ENCODE data around the gene CLPTM1L. TPM values are rescaled to one million over a fixed set of nuclear protein-coding genes. Genes with fewer than 3 reads are reported as not detected.
"Not testable (repeated sequence)": the region's sequence is repeated elsewhere in the genome, so short reads cannot be mapped to it uniquely, and the experiment has no call there.

The CLPTM1L gene
- total and polyA plus RNA-seq, 2 donors from 2014 or later: 96.6 to 135 TPM

- H3K27me3 ChIP-seq (ENCODE audit: control insufficient read depth, insufficient read depth, low read length): no peaks in the 10 kb centered on the region
- no peaks in the 10 kb centered on the region for H3K4me1 ChIP-seq (ENCODE audit: control insufficient read depth in 2 of 3, insufficient read depth in 2 of 3, low read depth in 1 of 3, low read length in 3 of 3)
- no peak overlapping the region for H3K27ac ChIP-seq (ENCODE audit: low read depth in 2 of 2, low read length in 2 of 2)
- no peak overlapping the region for H3K9ac ChIP-seq (ENCODE audit: low read length in 3 of 3)
- FAIRE-seq (no peak), DNase-seq (peak in 1 of 5 donors; percentile 62)
- TF ChIP-seq CTCF (IDR thresholded peaks at IDR 0.05; ENCODE audit: borderline replicate concordance, extremely low read depth, insufficient read depth): no peak
- H3K4me3 ChIP-seq (ENCODE audit: low read length in 3 of 3): no peak overlapping the region
- intact Hi-C loops (cut with DNase I): no loop called here
- peaks cover 0 to 7% (median 0%) of the 10 kb centered on the region in 3 donors for H3K9me3 ChIP-seq (ENCODE audit: control insufficient read depth in 2 of 3, insufficient read depth in 1 of 3, low read length in 3 of 3)
- H3K36me3 ChIP-seq (ENCODE audit: control insufficient read depth in 2 of 3, insufficient read depth in 3 of 3, low read length in 3 of 3): no peaks in the 10 kb centered on the region
Observed at GRCh38 chr5:1277781-1278180, 67.1 kb downstream of the CLPTM1L start.

DNA sequence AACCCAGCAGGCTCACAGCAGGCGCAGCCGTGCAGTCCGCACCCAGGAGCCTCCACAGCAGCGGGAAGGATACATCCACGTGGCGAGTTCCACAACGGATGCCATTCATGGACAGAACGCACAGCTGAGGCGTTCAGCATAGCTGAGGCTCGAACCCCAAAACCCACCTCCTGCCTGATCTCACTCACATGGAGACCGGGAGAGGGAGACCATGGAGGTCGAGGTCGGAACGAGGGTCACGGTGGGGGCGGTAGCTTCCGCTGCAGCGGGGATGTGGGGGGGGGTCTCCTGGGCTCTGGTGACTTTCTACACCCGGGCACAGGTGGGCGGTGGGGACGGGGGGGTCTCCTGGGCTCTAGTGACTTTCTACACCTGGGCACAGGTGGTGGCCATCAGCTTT lies 67.6 kb downstream of the CLPTM1L start:
- Histone ChIP-seq H3K36me3 (ENCODE audit: control insufficient read depth in 2 of 3, insufficient read depth in 3 of 3, low read length in 3 of 3) (no peaks in the 10 kb centered on the region), H3K9ac (ENCODE audit: low read length in 3 of 3) (no peak overlapping the region), H3K4me3 (ENCODE audit: low read length in 3 of 3) (no peak overlapping the region), H3K27ac (ENCODE audit: low read depth in 2 of 2, low read length in 2 of 2) (no peak overlapping the region), H3K4me1 (ENCODE audit: control insufficient read depth in 2 of 3, insufficient read depth in 2 of 3, low read depth in 1 of 3, low read length in 3 of 3) (no peaks in the 10 kb centered on the region), H3K9me3 (ENCODE audit: control insufficient read depth in 2 of 3, insufficient read depth in 1 of 3, low read length in 3 of 3) (peaks cover 0 to 7% (median 0%) of the 10 kb centered on the region in 3 donors), H3K27me3 (ENCODE audit: control insufficient read depth, insufficient read depth, low read length) (no peaks in the 10 kb centered on the region)
- DNase-seq (no peak), FAIRE-seq (no peak)
- intact Hi-C loops (cut with DNase I): no loop called here
- TF ChIP-seq CTCF (IDR thresholded peaks at IDR 0.05; ENCODE audit: borderline replicate concordance, extremely low read depth, insufficient read depth): no peak

DNA sequence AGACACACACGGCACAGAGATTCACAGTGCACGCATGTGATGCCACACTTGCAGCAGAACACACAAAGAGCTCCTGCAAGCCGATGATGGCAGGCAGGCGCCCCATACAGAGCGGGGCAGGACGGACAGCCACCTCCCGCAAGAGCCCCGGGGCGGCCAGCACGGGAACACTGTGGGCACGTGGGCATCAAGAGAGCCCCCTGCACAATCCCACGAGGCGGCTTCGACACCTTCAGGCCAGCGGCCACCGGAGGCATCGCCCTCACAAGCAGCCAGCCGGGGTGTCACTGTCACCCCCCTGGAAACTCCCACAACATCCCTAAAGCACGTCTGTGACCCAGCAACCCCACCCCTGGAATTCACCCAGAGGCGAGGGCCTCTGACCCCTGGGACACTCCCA lies 68.0 kb downstream of the CLPTM1L start:
- no peak for TF ChIP-seq CTCF (IDR thresholded peaks at IDR 0.05; ENCODE audit: borderline replicate concordance, extremely low read depth, insufficient read depth)
- Histone ChIP-seq H3K27ac (ENCODE audit: low read depth in 2 of 2, low read length in 2 of 2) (no peak overlapping the region), H3K4me1 (ENCODE audit: control insufficient read depth in 2 of 3, insufficient read depth in 2 of 3, low read depth in 1 of 3, low read length in 3 of 3) (no peaks in the 10 kb centered on the region), H3K4me3 (ENCODE audit: low read length in 3 of 3) (no peak overlapping the region), H3K36me3 (ENCODE audit: control insufficient read depth in 2 of 3, insufficient read depth in 3 of 3, low read length in 3 of 3) (no peaks in the 10 kb centered on the region), H3K27me3 (ENCODE audit: control insufficient read depth, insufficient read depth, low read length) (no peaks in the 10 kb centered on the region), H3K9me3 (ENCODE audit: control insufficient read depth in 2 of 3, insufficient read depth in 1 of 3, low read length in 3 of 3) (peaks cover 0 to 7% (median 0%) of the 10 kb centered on the region in 3 donors), H3K9ac (ENCODE audit: low read length in 3 of 3) (no peak overlapping the region)
- DNase-seq (peak in 1 of 5 donors; percentile 61), FAIRE-seq (no peak)
- intact Hi-C loops (cut with DNase I): no loop called here

GRCh38 chr5:1275397-1276391 lies 69.2 kb downstream of the CLPTM1L start:
- H3K4me1 ChIP-seq (ENCODE audit: control insufficient read depth in 2 of 3, insufficient read depth in 2 of 3, low read depth in 1 of 3, low read length in 3 of 3); intact Hi-C loops (cut with DNase I); FAIRE-seq; H3K9ac ChIP-seq (ENCODE audit: low read length in 3 of 3); H3K4me3 ChIP-seq (ENCODE audit: low read length in 3 of 3); H3K27me3 ChIP-seq (ENCODE audit: control insufficient read depth, insufficient read depth, low read length); H3K36me3 ChIP-seq (ENCODE audit: control insufficient read depth in 2 of 3, insufficient read depth in 3 of 3, low read length in 3 of 3); DNase-seq; H3K9me3 ChIP-seq (ENCODE audit: control insufficient read depth in 2 of 3, insufficient read depth in 1 of 3, low read length in 3 of 3); H3K27ac ChIP-seq (ENCODE audit: low read depth in 2 of 2, low read length in 2 of 2): not testable (repeated sequence)

Data from kidney (tissue), 14 donors.